Glutamatergic neuron (in vitro differentiated cells): ENCODE measurements around the gene PHLDB2. TPM values are rescaled to one million over a fixed set of nuclear protein-coding genes. Genes with fewer than 3 reads are reported as not detected.
A peak's percentile ranks its signal among the peaks of the same experiment; 100 is the strongest.

ENCODE experiments used
- DNase-seq: peaks from one replicate; pipeline ENCODE4 v3.0.0; 2022
- H3K27ac Mint-ChIP-seq: one replicate; pipeline ENCODE4 v1.8.0; 2020; ENCODE audit warnings: mild to moderate bottlenecking, mixed read lengths, inconsistent platforms; ENCODE audit not compliant: unreplicated experiment
- H3K27me3 Mint-ChIP-seq: one replicate; pipeline ENCODE4 v1.8.0; 2020; ENCODE audit warnings: mild to moderate bottlenecking, moderate library complexity, mixed read lengths, inconsistent platforms; ENCODE audit not compliant: unreplicated experiment
- H3K36me3 Mint-ChIP-seq: one replicate; pipeline ENCODE4 v1.8.0; 2020; ENCODE audit warnings: mild to moderate bottlenecking, mixed read lengths, inconsistent platforms; ENCODE audit not compliant: unreplicated experiment
- H3K4me1 Mint-ChIP-seq: one replicate; pipeline ENCODE4 v1.8.0; 2020; ENCODE audit warnings: mild to moderate bottlenecking, low read depth, mixed read lengths, inconsistent platforms; ENCODE audit not compliant: unreplicated experiment
- H3K4me3 Mint-ChIP-seq: one replicate; pipeline ENCODE4 v1.8.0; 2020; ENCODE audit warnings: mild to moderate bottlenecking, mixed read lengths, inconsistent platforms; ENCODE audit not compliant: unreplicated experiment
- H3K9me3 Mint-ChIP-seq: one replicate; pipeline ENCODE4 v1.8.0; 2020; ENCODE audit warnings: mild to moderate bottlenecking, moderate library complexity, mixed read lengths, inconsistent platforms; ENCODE audit not compliant: unreplicated experiment
- CTCF ChIP-seq: fragments of 200-600 bp; sonication (generic); IDR thresholded peaks from one replicate; pipeline ENCODE4 v1.5.0; 2021; ENCODE audit not compliant: partially characterized antibody, unreplicated experiment
- total RNA-seq: library from RNA; stranded (reverse); fragmentation: NEBNext Ultra II Directional; extraction: Animal tissue kit (Norgen Biotek cat#: 25700); gene quantifications from one replicate; pipeline ENCODE4 v1.2.1, GENCODE V29; 2021; ENCODE audit not compliant: unreplicated experiment

PHLDB2 gene
- total RNA-seq, 1 donor from 2014 or later: 18.7 TPM

- Mint-ChIP-seq H3K9me3 (no peaks in the 10 kb centered on the region), H3K4me3 (no peak overlapping the region), H3K27ac (no peak overlapping the region), H3K4me1 (no peaks in the 10 kb centered on the region), H3K36me3 (no peaks in the 10 kb centered on the region), H3K27me3 (no peaks in the 10 kb centered on the region)
- DNase-seq: no peak
- no peak for TF ChIP-seq CTCF
Measured at GRCh38 chr3:111853068-111853467, 6.0 kb upstream of the PHLDB2 start.

- peaks cover 2% of the 10 kb centered on the region for H3K4me1 Mint-ChIP-seq
- no peaks in the 10 kb centered on the region for H3K9me3 Mint-ChIP-seq
- DNase-seq: no peak
- H3K36me3 Mint-ChIP-seq: no peaks in the 10 kb centered on the region
- H3K27me3 Mint-ChIP-seq: peaks cover 3% of the 10 kb centered on the region
- H3K4me3 Mint-ChIP-seq: no peak overlapping the region
- TF ChIP-seq CTCF: no peak
- H3K27ac Mint-ChIP-seq: no peak overlapping the region
Measured at GRCh38 chr3:111854990-111855389, 4.1 kb upstream of the PHLDB2 start.

- H3K27ac Mint-ChIP-seq: no peak overlapping the region
- TF ChIP-seq CTCF: no peak
- H3K4me1 Mint-ChIP-seq: peaks cover 12% of the 10 kb centered on the region
- peaks cover 4% of the 10 kb centered on the region for H3K9me3 Mint-ChIP-seq
- no peak overlapping the region for H3K4me3 Mint-ChIP-seq
- H3K27me3 Mint-ChIP-seq: peaks cover 6% of the 10 kb centered on the region
- H3K36me3 Mint-ChIP-seq: no peaks in the 10 kb centered on the region
- DNase-seq: no peak
Measured at GRCh38 chr3:111856501-111856900, 2.6 kb upstream of the PHLDB2 start.

- Mint-ChIP-seq H3K27ac (no peak overlapping the region), H3K4me1 (peaks cover 19% of the 10 kb centered on the region), H3K27me3 (peaks cover 8% of the 10 kb centered on the region), H3K9me3 (peaks cover 10% of the 10 kb centered on the region), H3K36me3 (no peaks in the 10 kb centered on the region), H3K4me3 (peak overlapping the region; percentile 16)
- TF ChIP-seq CTCF: no peak
- no peak for DNase-seq
Measured at GRCh38 chr3:111857474-111857873, 1.6 kb upstream of the PHLDB2 start.

- no peak for DNase-seq
- peak overlapping the region; percentile 86 for H3K4me3 Mint-ChIP-seq
- peaks cover 8% of the 10 kb centered on the region for H3K27me3 Mint-ChIP-seq
- peaks cover 13% of the 10 kb centered on the region for H3K9me3 Mint-ChIP-seq
- H3K4me1 Mint-ChIP-seq: peaks cover 31% of the 10 kb centered on the region
- no peaks in the 10 kb centered on the region for H3K36me3 Mint-ChIP-seq
- TF ChIP-seq CTCF: no peak
- no peak overlapping the region for H3K27ac Mint-ChIP-seq
Measured at GRCh38 chr3:111858642-111859041, 423 bp upstream of the PHLDB2 start.
